Measurements from ENCODE around the gene PF4V1. TPM values are rescaled to one million over a fixed set of nuclear protein-coding genes. Genes with fewer than 3 reads are reported as not detected.
A peak's percentile ranks its signal among the peaks of the same experiment; 100 is the strongest.

The PF4V1 gene
- total and polyA plus RNA-seq, 9 of the 15 experiments (the other 6 are each of a cell fraction or from before 2014, with no cell fraction given), result not detected

GRCh38 chr4:73853718-73854473 is 800 bp downstream of the PF4V1 start:
- Histone ChIP-seq H3K4me3 (no peak overlapping the region), H3K79me2 (ENCODE audit: control insufficient read depth, insufficient read depth, low read length) (no peaks in the 10 kb centered on the region), H3K9me3 (replicated peaks; ENCODE audit: control insufficient read depth, insufficient read depth, low read depth, low read length) (no peaks in the 10 kb centered on the region), H2AFZ (ENCODE audit: low read depth, low read length) (no peak overlapping the region), H3K27ac (ENCODE audit: extremely low read depth, low read depth, low read length) (no peak overlapping the region), H3K36me3 (ENCODE audit: control insufficient read depth, insufficient read depth, low read length) (no peaks in the 10 kb centered on the region), H3K4me1 (replicated peaks in 1 of 2; ENCODE audit: control insufficient read depth in 2 of 2, insufficient read depth in 2 of 2, low read length in 2 of 2) (peaks cover 0 to 5% of the 10 kb centered on the region in 2 experiments; a peak in 1 of 5 replicates), H3K27me3 (ENCODE audit: control insufficient read depth in 2 of 2, insufficient read depth in 2 of 2, low read length in 2 of 2) (no peaks in the 10 kb centered on the region), H3K4me2 (ENCODE audit: insufficient read depth, low read length) (no peak overlapping the region), H3K9me1 (ENCODE audit: control insufficient read depth, insufficient read depth, low read length) (no peaks in the 10 kb centered on the region), H3K9ac (ENCODE audit: insufficient read depth in 1 of 2, low read depth in 2 of 2, low read length in 2 of 2) (no peak overlapping the region), H4K20me1 (replicated peaks; ENCODE audit: control insufficient read depth, insufficient read depth, low read length) (no peaks in the 10 kb centered on the region)
- DNase-seq (ENCODE audit: extremely low read depth in 1 of 4, low spot score in 3 of 4) (no peak), FAIRE-seq (no peak), ATAC-seq (no peak)
- in situ Hi-C loops (cut with MboI) (no loop called here), intact Hi-C loops (cut with micrococcal nuclease) (no loop called here)
- ChIA-PET POLR2A (interaction anchor here (0.8 kb wide), 1 partner anchor 14 kb away, joined by 4 read pairs; no protein-coding TSS in a partner anchor), CTCF (ENCODE audit: low intra/inter-chr PET ratio) (interaction anchor here (0.6 kb wide), 1 partner anchor 200 kb away, joined by 4 read pairs; no protein-coding TSS in a partner anchor)
- BruUV-seq (replicated peaks), result no TSS peak
- 47% methylated on average over 6 of the region's 8 CpGs for WGBS (ENCODE audit: insufficient coverage, low coverage, missing lambda C conversion rate)
- TF ChIP-seq ZSCAN32 (CRISPR knock-in tag; IDR thresholded peaks at IDR 0.05) (no peak), KDM1A (IDR thresholded peaks at IDR 0.05) (no peak), BDP1 (IDR thresholded peaks at IDR 0.05; ENCODE audit: insufficient read depth, insufficient read length) (no peak), SRSF3 (IDR thresholded peaks at IDR 0.05; ENCODE audit: insufficient read depth, low read length) (no peak), ZBTB33 (CRISPR knock-in tag; IDR thresholded peaks at IDR 0.05) (no peak), PHB (CRISPR knock-in tag; IDR thresholded peaks at IDR 0.05) (no peak), ETS2 (tag; IDR thresholded peaks at IDR 0.05; ENCODE audit: borderline replicate concordance, poor library complexity, severe bottlenecking) (no peak), EGR1 (conservative IDR thresholded peaks at IDR 0.05) (no peak), SNIP1 (IDR thresholded peaks at IDR 0.05; ENCODE audit: low read depth) (no peak), ZNF316 (IDR thresholded peaks at IDR 0.05) (peak; percentile 97), EWSR1 (IDR thresholded peaks at IDR 0.05; ENCODE audit: borderline replicate concordance, low read depth, partially characterized antibody) (no peak), SETDB1 (IDR thresholded peaks at IDR 0.05; ENCODE audit: low read length) (no peak), ZNF696 (CRISPR knock-in tag; conservative IDR thresholded peaks at IDR 0.05) (no peak), MEF2D (tag; conservative IDR thresholded peaks at IDR 0.05; ENCODE audit: low read depth) (no peak), CBFB (CRISPR knock-in tag; IDR thresholded peaks at IDR 0.05) (no peak), NR4A1 (CRISPR knock-in tag; IDR thresholded peaks at IDR 0.05) (no peak), NR4A1 (tag; IDR thresholded peaks at IDR 0.05) (no peak)
- TF ChIP-seq, protein P1, sequence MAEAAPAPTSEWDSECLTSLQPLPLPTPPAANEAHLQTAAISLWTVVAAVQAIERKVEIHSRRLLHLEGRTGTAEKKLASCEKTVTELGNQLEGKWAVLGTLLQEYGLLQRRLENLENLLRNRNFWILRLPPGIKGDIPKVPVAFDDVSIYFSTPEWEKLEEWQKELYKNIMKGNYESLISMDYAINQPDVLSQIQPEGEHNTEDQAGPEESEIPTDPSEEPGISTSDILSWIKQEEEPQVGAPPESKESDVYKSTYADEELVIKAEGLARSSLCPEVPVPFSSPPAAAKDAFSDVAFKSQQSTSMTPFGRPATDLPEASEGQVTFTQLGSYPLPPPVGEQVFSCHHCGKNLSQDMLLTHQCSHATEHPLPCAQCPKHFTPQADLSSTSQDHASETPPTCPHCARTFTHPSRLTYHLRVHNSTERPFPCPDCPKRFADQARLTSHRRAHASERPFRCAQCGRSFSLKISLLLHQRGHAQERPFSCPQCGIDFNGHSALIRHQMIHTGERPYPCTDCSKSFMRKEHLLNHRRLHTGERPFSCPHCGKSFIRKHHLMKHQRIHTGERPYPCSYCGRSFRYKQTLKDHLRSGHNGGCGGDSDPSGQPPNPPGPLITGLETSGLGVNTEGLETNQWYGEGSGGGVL (CRISPR knock-in tag; IDR thresholded peaks at IDR 0.05), result no peak
- TF ChIP-seq, protein P2, sequence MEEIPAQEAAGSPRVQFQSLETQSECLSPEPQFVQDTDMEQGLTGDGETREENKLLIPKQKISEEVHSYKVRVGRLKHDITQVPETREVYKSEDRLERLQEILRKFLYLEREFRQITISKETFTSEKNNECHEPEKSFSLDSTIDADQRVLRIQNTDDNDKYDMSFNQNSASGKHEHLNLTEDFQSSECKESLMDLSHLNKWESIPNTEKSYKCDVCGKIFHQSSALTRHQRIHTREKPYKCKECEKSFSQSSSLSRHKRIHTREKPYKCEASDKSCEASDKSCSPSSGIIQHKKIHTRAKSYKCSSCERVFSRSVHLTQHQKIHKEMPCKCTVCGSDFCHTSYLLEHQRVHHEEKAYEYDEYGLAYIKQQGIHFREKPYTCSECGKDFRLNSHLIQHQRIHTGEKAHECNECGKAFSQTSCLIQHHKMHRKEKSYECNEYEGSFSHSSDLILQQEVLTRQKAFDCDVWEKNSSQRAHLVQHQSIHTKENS (CRISPR knock-in tag; IDR thresholded peaks at IDR 0.05), result no peak
